Gastrocnemius medialis (tissue), 4 donors: Measurements from ENCODE around the gene EHD2. TPM values are rescaled to one million over a fixed set of nuclear protein-coding genes. Genes with fewer than 3 reads are reported as not detected.
A peak's percentile ranks its signal among the peaks of the same experiment; 100 is the strongest.
"Not testable (repeated sequence)": the region's sequence is repeated elsewhere in the genome, so short reads cannot be mapped to it uniquely, and the experiment has no call there.

ENCODE experiments used
- ATAC-seq, 2 donors: fragments of 150-250 bp; one replicate each; pipeline ENCODE4 v1.9.1; 2016
- DNase-seq, 2 donors: peaks; one replicate each; pipeline ENCODE4 v3.0.0-alpha.2; 2019
- H3K27ac ChIP-seq, 4 donors: fragments of 200-600 bp; sonication (generic); 1 replicate in 1 of 4; 2 replicates in 3 of 4; pipeline ENCODE4 v1.5.1; 2016 to 2018; ENCODE audit warnings: mild to moderate bottlenecking in 2 of 4, moderate library complexity in 1 of 4
- H3K27me3 ChIP-seq, 3 donors: fragments of 200-600 bp; sonication (generic) in 2 of 3; 1 replicate in 1 of 3; 2 replicates in 2 of 3; pipeline versions ENCODE4 v1.5.1 to v1.6.0; 2016 to 2019; ENCODE audit warnings: mild to moderate bottlenecking in 1 of 3, moderate library complexity in 1 of 3
- H3K36me3 ChIP-seq, 2 donors: fragments of 200-600 bp; sonication (generic) in 1 of 2; one replicate each; pipeline ENCODE4 v1.5.1; 2017 to 2018
- H3K4me1 ChIP-seq, 2 donors: fragments of 200-600 bp; sonication (generic) in 1 of 2; one replicate each; pipeline ENCODE4 v1.5.1; 2016 to 2017; ENCODE audit warnings: mild to moderate bottlenecking in 2 of 2
- H3K4me3 ChIP-seq, 4 donors: fragments of 200-600 bp; sonication (generic) in 3 of 4; 1 replicate in 1 of 4; 2 replicates in 3 of 4; pipeline ENCODE4 v1.5.1; 2016 to 2019; ENCODE audit warnings: mild to moderate bottlenecking in 2 of 4
- H3K9me3 ChIP-seq, 3 donors: fragments of 200-600 bp; sonication (generic) in 2 of 3; 1 replicate in 1 of 3; 2 replicates in 2 of 3; pipeline ENCODE4 v1.5.1; 2016 to 2019
- POLR2A ChIP-seq, 2 donors: fragments of 450-650 bp; IDR thresholded peaks; one replicate each; pipeline ENCODE4 v1.6.1; 2017; ENCODE audit warnings: antibody characterized with exemption in 2 of 2, mild to moderate bottlenecking in 2 of 2, moderate library complexity in 2 of 2
- in situ Hi-C, 4 donors: fragments of 200-750 bp; cut with MboI; loops; one replicate each; pipeline versions ENCODE4 v1.15.0 to v1.8.0; 2017; ENCODE audit warnings: low sequenced_read_pairs in 4 of 4
- intact Hi-C: fragments of 100-400 bp; cut with DNase I; formaldehyde crosslinking; loops from one replicate; pipeline ENCODE4 v1.15.1; 2023; ENCODE audit warnings: low total_unique reads
- total RNA-seq, 4 donors: library from RNA; depleted of rRNA; stranded (reverse); fragments of >200 nt; gene quantifications; one replicate each; pipeline versions ENCODE4 v1.1.0 to v1.2.3, GENCODE V29; 2016
- TF ChIP-seq, protein P1 (sequence below), 5 experiments: fragments of 450-650 bp in 3 of 5; fragments of 200-600 bp in 2 of 5; sonication (generic) in 2 of 5; IDR thresholded peaks in 4 of 5; conservative IDR thresholded peaks in 1 of 5; 1 replicate in 4 of 5; 2 replicates in 1 of 5; pipeline ENCODE4 v1.5.1; 2016 to 2019; ENCODE audit warnings: antibody characterized with exemption in 5 of 5, mild to moderate bottlenecking in 3 of 5, moderate library complexity in 3 of 5

The EHD2 gene
- total RNA-seq, 4 donors from 2014 or later, result 10.9 to 46.6 (median 33.8) TPM

DNA sequence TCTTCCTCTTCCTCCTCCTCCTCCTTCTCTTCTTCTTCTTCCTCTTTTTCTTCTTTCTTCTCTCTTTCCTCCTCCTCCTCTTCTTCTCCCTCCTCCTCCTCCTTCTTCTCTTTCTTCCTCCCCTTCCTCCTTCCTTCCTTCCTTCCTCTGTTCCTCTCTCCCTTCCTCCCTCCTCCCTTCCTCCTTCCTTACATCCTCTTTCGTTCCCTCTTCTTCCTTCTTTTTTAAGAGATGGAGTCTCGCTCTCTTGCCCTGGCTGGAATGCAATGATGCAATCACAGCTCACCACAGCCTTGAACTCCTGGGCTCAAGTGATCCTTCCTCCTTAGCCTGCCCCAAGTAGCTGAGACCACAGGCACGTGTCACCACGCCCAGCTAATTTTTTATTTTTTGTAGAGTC, 13.2 kb downstream of the EHD2 start:
- Histone ChIP-seq H3K4me1 (peaks cover 15 to 27% of the 10 kb centered on the region in 2 donors), H3K27me3 (no peaks in the 10 kb centered on the region), H3K4me3 (no peak overlapping the region), H3K36me3 (no peaks in the 10 kb centered on the region), H3K27ac (peak overlapping the region; percentile 9 to 82 (median 28)), H3K9me3 (no peaks in the 10 kb centered on the region)
- DNase-seq (no peak), ATAC-seq (no peak)
- in situ Hi-C loops, result loop anchor here in 1 of 4 donors (25.0 kb wide), 1 partner anchor 439 kb away; no protein-coding TSS in a partner anchor
- TF ChIP-seq, protein P1, sequence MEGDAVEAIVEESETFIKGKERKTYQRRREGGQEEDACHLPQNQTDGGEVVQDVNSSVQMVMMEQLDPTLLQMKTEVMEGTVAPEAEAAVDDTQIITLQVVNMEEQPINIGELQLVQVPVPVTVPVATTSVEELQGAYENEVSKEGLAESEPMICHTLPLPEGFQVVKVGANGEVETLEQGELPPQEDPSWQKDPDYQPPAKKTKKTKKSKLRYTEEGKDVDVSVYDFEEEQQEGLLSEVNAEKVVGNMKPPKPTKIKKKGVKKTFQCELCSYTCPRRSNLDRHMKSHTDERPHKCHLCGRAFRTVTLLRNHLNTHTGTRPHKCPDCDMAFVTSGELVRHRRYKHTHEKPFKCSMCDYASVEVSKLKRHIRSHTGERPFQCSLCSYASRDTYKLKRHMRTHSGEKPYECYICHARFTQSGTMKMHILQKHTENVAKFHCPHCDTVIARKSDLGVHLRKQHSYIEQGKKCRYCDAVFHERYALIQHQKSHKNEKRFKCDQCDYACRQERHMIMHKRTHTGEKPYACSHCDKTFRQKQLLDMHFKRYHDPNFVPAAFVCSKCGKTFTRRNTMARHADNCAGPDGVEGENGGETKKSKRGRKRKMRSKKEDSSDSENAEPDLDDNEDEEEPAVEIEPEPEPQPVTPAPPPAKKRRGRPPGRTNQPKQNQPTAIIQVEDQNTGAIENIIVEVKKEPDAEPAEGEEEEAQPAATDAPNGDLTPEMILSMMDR (IDR thresholded peaks at IDR 0.05 in 4 of 5, conservative IDR thresholded peaks at IDR 0.05 in 1 of 5), result no peak
- intact Hi-C loops, result no loop called here

DNA sequence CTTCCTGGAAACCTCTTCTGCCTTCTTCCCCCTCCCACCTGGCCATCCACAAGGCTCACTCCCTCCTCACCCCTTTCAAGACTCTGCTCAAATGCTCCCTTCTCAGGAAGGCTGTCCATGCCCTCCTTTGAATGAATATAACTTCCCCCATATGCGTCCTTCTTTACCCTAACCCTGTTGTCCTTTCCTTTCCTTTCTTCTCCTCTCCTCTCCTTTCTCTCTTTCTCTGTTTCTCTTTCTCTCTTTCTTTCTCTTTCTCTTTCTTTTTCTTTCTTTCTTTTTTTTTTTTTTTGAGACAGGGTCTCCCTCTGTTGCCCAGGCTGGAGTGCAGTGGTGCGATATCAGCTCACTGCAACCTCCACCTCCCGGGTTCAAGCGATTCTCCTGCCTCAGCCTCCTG, 15.1 kb downstream of the EHD2 start:
- peak overlapping the region; percentile 52 to 82 (median 78) for H3K27ac ChIP-seq
- H3K36me3 ChIP-seq, H3K9me3 ChIP-seq, H3K27me3 ChIP-seq, intact Hi-C loops, H3K4me3 ChIP-seq, ATAC-seq, DNase-seq: not testable (repeated sequence)
- in situ Hi-C loops, result loop anchor here in 1 of 4 donors (25.0 kb wide), 1 partner anchor 441 kb away; no protein-coding TSS in a partner anchor
- peaks cover 15 to 20% of the 10 kb centered on the region in 2 donors for H3K4me1 ChIP-seq

GRCh38 chr19:47729468-47729798, 16.2 kb downstream of the EHD2 start:
- in situ Hi-C loops (loop anchor here in 1 of 4 donors (25.0 kb wide), 1 partner anchor 442 kb away; no protein-coding TSS in a partner anchor), intact Hi-C loops (no loop called here)
- H3K27me3 ChIP-seq, result no peaks in the 10 kb centered on the region
- peaks cover 15 to 17% of the 10 kb centered on the region in 2 donors for H3K4me1 ChIP-seq
- peak overlapping the region; percentile 52 to 82 (median 78) for H3K27ac ChIP-seq
- ATAC-seq (peak; percentile 52 to 74), DNase-seq (peak in 1 of 2 donors; percentile 61)
- H3K9me3 ChIP-seq, result no peaks in the 10 kb centered on the region
- H3K4me3 ChIP-seq, result peak overlapping the region; percentile 2 to 38 (median 26)
- no peaks in the 10 kb centered on the region for H3K36me3 ChIP-seq
- TF ChIP-seq, protein P1 (IDR thresholded peaks at IDR 0.05 in 4 of 5, conservative IDR thresholded peaks at IDR 0.05 in 1 of 5), result no peak
- TF ChIP-seq POLR2A (IDR thresholded peaks at IDR 0.05), result no peak

GRCh38 chr19:47729799-47730520, 16.7 kb downstream of the EHD2 start:
- peak; percentile 65 to 69 for ATAC-seq
- peak overlapping the region; percentile 2 to 38 (median 26) for H3K4me3 ChIP-seq
- TF ChIP-seq POLR2A (IDR thresholded peaks at IDR 0.05), result no peak
- TF ChIP-seq, protein P1 (IDR thresholded peaks at IDR 0.05 in 4 of 5, conservative IDR thresholded peaks at IDR 0.05 in 1 of 5), result no peak
- DNase-seq, result peak; percentile 17 to 62
- in situ Hi-C loops, result loop anchor here in 1 of 4 donors (25.0 kb wide), 1 partner anchor 443 kb away; no protein-coding TSS in a partner anchor
- no peaks in the 10 kb centered on the region for H3K9me3 ChIP-seq
- H3K27me3 ChIP-seq, result no peaks in the 10 kb centered on the region
- H3K27ac ChIP-seq, result peak overlapping the region; percentile 52 to 82 (median 78)
- intact Hi-C loops, result no loop called here
- peaks cover 15 to 17% of the 10 kb centered on the region in 2 donors for H3K4me1 ChIP-seq
- H3K36me3 ChIP-seq, result no peaks in the 10 kb centered on the region

DNA sequence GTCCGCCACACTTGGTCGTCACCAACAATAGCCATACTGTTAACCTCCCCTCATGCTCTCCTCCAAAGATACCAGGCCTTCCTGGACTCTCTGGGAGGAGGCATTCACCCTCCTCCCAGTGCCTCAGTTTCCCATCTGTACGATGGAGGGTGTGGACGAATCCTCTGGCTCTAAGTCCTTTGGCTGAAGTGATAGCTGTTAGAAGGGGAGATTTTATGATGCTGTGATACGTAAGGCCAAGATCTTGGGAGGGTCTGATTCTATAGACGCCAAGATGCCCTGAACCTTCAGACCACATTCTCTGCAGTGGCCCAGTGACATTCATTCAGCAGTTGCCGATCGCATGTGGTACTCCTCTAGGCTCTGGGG, 17.3 kb downstream of the EHD2 start:
- Histone ChIP-seq H3K36me3 (no peaks in the 10 kb centered on the region), H3K4me1 (peaks cover 15 to 17% of the 10 kb centered on the region in 2 donors), H3K27ac (peak overlapping the region; percentile 52 to 82 (median 78)), H3K4me3 (no peak overlapping the region), H3K9me3 (no peaks in the 10 kb centered on the region), H3K27me3 (no peaks in the 10 kb centered on the region)
- intact Hi-C loops (no loop called here), in situ Hi-C loops (loop anchor here in 1 of 4 donors (25.0 kb wide), 1 partner anchor 443 kb away; no protein-coding TSS in a partner anchor)
- no peak for DNase-seq
- no peak for TF ChIP-seq POLR2A (IDR thresholded peaks at IDR 0.05)
- ATAC-seq, result peak in 1 of 2 donors; percentile 9
